CD4-positive, alpha-beta T cell treated with Interleukin-1 beta for 1 hour (primary cell): ENCODE data around the gene PNPLA1.

Experiments used
- DNase-seq, 2 donors: peaks; one replicate each; pipeline ENCODE4 v3.0.0-alpha.2; 2020 to 2022

The PNPLA1 gene, protein sequence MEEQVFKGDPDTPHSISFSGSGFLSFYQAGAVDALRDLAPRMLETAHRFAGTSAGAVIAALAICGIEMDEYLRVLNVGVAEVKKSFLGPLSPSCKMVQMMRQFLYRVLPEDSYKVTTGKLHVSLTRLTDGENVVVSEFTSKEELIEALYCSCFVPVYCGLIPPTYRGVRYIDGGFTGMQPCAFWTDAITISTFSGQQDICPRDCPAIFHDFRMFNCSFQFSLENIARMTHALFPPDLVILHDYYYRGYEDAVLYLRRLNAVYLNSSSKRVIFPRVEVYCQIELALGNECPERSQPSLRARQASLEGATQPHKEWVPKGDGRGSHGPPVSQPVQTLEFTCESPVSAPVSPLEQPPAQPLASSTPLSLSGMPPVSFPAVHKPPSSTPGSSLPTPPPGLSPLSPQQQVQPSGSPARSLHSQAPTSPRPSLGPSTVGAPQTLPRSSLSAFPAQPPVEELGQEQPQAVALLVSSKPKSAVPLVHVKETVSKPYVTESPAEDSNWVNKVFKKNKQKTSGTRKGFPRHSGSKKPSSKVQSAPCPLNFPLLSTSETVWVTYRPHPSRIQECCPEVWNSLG

DNA sequence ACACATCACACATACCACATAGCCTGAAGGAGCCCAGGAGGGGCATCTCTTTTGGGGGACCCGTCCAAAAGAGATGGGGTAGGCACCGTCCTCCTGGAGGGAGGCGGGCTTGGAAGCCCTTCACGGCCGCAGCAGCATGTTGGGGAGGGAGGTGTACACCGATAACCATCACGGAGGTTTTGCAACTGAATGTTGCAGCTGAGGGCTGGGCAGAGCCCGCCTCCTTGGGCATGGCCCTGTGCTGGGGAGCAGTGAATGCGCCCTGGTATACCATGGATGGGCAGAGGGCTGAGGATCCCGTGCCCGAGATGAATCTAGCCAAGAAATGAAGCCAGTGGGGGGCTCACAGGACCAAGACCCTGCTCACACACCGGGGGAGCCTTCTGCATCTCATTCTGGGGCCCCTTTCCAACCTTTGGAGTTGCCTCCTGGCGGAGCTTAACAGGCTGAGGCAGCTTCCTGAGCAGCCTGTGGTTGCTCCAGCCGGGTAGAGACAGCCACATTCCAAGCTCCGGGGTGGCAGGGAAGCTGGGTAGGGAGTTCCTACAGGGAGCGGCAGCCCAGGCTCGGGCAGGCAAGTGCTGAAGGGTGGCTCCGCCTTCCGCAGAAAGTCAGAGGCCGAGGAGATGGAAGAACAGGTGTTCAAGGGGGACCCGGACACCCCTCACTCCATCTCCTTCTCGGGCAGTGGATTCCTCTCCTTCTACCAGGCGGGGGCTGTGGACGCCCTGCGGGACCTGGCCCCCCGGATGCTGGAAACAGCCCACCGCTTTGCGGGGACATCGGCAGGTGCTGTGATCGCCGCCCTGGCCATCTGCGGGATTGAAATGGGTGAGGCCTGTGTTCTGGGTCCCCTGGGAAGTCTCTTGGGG is at the start of gene PNPLA1:
PNPLA1 (plus strand) TSS at position 227 of the 872 bp plus-strand sequence; CDS start at position 627, 400 bp downstream.
- DNase-seq, result no peak

DNA sequence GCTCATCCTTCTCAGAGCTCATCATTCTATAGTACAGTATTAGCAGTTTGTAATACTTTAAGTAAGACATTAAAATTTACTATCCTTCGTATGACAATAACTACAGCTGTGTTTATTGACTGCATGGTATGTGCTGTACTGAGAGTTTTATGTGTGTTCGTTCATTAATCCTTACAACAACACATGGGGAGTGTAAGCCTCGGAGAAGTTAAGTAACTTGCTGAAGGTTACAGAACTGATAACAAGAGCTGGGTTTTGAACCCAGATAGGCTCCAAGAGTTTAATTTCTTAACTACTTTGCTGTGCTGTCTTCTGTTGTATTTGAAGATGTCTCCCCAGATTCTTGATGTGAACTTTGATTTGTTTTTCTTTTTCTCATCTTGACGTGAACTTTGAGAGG is 49.6 kb upstream of the PNPLA1 start:
- no peak for DNase-seq

DNA sequence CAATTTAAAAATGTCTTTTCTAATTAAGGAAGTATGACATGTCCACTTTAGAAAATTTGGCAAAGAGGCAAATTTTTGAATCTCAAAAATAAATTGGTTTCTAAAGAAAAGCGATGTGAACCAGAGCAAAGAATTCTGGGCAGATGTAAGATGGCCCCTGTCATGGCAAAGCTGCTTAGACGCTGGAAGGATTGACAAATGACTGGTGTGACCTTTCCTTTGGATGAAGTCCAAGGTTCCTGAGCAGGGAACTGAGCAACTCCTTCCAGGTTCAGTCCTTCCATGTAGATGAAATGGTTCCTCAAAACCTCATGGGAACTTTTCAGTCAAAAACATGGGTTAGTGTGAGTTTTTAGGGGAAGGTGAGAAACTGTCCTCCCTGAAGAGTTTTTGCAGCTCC is 48.2 kb upstream of the PNPLA1 start:
- DNase-seq, result no peak

DNA sequence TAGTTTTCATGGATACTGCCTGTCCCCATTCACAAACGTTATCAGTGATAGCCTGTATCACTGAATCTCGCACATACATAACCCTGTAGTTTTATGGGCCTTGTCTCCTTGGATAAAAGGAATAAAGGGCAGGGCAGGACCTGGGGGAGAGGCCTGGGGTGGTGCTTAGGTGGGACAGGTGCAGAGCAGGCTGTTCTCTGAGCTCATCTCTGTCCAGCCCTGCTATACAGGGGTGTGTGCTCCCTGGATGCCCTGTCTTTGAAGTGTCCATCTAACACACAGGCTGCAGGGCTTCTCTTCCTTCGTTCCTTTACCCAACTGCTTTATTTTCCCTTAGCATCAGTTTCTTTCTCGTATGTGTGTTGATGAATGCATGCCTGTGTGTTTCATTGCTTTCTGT is 46.9 kb upstream of the PNPLA1 start:
- DNase-seq, result no peak

DNA sequence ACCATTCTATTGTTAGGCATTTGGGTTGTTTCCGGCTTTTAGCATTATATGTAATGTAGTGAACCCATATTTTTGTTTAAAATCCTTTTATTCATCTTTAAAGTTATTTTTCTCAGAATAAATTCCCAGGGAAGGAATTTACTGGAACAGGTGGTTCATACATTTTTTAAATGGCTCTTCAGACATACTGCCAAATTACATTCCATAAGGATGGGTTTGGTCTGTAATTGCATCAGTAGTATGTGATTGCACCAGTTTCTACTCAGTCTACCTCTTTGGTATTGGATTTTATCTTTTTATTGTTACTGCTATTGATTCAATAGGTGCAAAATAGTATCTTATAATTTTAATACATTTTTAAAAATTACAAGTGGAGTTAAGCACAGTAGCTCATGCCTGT is 46.2 kb upstream of the PNPLA1 start:
- DNase-seq, result no peak

DNA sequence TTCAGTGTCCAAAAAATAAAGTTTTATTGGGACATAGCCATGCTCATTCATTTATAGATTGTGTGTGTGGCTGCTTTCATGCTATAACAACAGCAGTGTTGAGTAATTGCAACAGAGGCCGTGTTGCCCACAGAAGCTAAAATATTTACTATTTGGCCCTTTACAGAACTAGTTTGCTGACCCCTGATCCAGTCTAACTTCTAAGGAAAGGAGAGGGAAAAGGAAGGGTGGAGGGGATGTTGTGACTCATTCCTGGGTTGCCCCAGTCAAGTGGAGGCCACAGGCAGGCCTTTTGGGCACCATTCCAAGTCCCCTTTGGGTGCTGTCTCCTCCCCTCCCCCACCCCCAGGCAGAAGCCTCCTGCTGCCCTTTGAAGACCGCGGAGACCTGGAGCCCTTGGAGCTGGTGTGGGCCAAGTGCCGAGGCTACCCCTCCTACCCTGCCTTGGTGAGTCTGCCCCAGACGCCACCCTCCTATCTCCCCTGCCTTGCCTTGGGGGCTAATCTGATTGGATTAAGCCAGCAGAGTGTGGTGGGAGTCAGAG is 44.9 kb upstream of the PNPLA1 start:
- DNase-seq, result no peak

DNA sequence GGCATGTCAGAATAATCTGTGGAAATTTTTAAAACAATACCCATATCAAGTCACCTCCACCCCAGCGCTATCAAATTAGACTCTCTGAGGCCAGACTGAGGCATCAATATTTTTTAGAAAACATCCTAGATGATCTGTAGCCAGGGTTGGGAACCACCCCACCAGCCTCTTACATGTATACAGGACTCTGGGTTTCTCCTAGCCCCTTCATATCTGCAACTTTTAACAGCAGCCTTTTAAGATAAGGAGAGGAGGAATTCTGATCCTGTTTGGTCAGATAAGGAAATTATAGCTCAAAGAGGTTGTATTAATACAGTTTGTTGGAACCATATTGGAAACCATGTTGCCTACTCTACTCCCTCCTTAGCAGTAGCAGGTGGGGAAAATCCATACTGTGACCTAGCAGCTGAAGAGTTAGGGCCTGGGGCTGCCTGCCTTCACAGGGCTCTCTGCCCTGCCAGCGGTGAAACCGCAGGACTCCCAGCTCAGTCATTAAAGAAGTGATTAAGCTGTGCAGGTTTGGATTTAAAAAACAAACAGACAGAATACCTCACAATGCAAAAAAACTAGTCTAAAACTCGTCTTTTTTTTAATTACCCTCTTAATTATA is 43.3 kb upstream of the PNPLA1 start:
- DNase-seq, result no peak

DNA sequence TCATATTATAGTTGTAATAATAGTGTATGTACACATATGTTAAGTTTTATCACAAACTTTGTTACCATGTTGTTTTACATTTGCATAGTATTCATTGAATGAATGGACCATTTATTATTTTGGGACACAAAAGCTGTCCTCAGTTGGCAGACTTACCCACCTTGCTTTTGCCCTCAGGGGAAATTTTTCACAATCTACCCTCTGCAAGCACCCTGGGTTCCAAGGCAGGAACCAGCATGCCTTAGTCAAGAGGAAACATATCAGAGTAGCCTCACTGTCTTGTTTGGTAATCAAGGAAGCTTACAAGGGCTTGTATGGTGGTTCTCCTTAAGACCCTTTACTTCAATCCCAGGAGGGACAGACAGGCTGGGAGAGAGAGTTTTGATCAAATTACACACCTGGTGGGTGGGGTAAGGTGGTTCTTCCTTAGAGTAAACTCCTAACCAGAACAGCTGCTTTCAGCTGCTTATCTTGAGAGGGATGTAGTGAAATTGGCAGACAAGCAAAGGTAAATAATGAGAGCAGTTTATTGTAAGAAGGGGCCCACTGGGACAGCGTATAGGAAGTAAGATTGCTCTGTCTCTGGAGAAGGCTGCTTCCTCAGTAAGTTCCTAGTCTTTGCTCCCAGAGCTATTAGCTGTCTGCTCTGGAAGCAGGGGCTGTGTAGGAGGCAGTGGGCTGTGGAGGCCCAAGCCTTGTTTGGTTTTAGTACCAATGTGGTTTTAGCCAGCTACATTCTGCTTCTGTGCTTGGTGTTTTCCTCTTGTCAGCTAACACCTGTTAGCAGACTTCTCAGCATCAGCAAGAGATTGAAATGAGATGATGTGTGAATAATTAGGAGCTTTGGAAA is 42.3 kb upstream of the PNPLA1 start:
- no peak for DNase-seq

DNA sequence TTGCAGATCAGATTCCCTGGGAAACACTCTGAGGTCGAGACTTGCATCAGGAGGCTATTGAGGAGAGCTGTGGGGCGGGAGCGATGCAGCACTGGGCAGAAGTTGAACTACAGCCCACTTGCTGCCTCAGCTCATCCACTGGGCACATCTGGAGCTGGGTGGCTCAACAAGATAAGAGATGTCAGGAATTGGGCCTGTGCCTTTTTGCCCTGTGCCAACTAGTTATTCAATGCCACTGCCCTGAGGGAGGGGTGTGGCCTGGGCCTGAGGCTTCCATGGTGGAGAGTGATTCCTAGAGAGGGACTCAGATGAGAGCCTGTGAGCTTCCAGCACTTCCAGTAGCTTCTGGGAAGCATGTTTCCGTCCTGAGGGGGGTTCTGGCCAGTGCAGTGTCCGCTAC is 40.6 kb upstream of the PNPLA1 start:
- no peak for DNase-seq

DNA sequence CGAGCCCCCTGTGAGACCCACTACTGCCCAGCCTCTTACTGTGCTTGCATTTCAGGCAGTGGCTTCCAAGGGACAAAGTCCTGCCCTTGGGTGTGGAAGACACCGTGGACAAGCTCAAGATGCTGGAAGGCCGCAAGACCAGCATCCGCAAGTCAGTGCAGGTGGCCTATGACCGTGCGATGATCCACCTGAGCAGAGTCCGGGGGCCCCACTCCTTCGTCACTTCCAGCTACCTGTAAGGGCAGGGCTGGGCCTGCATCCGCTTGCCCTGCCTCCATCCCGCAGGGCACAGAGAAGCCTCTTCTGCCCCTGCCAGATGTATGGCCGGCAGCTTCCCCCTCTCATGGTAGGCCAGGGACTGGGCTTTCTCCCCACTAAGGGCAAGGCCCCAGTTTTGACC is 39.5 kb upstream of the PNPLA1 start:
- DNase-seq, result no peak

DNA sequence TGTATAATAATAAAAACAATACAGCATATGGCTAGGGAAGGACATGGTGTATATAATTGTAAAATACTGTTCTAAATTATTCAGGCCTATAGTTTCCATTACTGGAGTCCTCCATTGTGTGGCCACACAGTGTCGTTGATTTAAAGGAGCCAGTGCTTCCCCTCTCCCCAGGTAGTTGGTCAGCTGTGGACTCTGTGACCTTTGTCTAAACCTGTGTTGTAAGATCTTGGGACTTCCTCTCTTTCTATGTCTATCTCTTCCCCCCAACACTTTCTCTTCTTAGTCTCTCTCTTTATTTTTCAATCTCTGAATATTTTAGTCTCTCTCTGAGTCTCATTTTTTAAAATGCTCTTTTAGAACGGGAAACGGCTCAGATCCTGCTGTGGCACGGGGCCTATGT is 37.7 kb upstream of the PNPLA1 start:
- DNase-seq, result no peak

DNA sequence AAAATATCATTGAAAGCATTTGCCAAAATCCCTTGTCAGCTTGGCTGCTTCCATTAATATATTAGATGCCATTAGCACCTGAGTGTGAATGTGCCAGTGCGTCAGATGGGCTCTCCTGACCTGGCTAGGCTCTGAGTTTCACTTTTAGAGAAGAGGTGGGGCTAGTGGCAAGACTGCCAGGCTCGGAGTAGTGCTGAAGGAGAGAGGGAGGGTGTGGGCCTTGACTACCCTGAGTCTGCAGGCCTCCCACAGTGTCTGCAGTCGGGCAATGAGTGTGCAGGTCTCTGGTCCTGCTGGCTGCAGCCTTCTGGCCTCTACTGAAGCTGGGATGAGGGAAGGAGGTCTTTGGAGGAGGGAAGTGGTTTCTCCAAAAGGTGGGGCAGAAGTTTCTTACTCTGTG is 34.6 kb upstream of the PNPLA1 start:
- DNase-seq, result no peak

DNA sequence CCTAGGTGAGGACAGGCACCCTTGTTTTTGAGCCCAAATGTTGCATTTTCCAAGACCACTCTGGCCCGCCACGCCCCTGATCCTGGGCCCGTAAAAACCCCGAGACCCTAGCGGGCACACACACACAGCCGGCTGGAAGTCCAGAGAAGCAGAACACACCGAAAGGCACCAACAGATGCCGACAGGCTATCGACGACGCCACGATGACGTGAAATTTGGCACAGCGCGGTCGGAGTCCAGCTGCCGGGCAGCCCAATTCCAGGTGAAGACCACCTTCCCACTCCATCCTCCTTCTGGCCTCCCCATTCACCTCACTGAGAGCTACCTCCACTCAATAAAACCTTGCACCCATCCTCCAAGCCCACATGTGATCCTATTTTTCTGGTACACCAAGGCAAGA is 34.0 kb upstream of the PNPLA1 start:
- DNase-seq, result no peak

DNA sequence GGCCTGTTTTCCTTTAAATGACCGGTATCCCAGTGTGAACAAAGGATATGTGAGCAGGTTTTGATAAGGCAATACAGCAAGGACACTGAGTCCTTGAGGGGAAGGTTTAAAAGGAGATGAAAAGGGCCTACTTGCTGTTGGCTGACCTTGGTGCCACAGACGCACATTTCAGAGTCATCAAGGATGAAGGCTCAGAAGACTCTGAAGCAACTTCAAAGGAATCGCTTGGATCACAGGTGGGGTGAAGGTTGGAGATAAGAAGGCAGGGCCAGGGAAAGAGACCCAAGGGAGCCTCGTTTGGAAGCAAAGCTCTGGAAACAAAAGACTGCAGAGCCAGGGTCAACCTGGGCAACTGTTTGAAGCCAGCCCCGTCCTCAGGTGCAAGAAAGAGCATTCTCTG is 30.1 kb upstream of the PNPLA1 start:
- no peak for DNase-seq

DNA sequence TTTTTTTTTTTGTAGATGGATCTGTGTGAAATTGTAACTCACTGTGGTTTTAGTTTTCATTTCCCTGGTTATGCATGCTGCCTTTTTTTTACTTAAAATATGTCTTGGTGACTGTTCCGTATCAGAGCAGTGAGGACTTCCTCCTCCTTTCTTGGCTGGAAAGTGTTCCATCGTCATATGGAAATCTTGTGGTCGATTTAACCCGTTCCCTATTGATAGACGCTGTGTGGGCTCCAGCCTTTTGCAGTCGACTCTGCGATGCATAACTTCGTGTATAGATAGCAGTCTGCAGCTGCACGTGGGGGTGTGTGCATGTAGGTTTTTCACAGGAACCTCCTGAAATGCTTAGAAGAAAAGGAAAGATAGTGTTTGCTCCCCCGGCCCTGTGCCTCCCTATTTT is 28.1 kb upstream of the PNPLA1 start:
- no peak for DNase-seq

DNA sequence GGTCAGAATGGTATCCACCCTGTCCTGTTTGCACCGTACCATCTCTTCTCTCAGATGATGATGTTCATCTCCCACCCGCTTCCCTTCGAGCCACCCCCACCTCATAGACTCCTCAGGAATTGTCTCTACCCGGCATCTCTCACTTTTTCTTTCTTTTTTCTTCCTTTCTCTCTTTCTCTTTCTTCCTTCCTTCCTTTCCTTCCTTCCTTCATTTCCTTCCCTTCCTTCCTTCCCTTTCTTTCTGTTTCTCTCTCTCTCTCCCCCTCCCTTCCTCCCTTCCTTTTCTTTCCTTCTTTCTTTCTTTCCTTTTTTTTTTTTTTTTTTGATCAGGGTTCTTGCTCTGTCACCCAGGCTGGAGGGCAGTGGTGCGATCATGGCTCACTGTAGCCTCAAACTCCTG is 27.7 kb upstream of the PNPLA1 start:
- no peak for DNase-seq

DNA sequence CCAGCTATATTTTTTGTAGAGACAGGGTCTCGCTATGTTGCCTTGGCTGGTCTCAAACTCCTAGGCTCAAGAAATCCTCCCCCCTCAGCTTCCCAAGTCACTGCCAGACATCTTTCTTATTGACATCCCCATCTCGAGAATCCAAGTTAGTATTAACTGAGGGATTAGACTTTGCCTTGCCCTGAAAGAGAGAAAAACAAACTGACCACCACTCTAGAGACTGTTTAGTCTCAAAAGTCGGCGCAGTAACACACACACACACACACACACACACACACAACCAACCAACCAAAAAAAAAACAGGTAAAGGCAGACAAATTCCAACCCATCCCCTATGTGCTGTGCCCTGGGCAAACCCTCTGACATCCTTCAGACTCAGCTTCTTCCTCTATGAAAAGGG is 27.2 kb upstream of the PNPLA1 start:
- no peak for DNase-seq

DNA sequence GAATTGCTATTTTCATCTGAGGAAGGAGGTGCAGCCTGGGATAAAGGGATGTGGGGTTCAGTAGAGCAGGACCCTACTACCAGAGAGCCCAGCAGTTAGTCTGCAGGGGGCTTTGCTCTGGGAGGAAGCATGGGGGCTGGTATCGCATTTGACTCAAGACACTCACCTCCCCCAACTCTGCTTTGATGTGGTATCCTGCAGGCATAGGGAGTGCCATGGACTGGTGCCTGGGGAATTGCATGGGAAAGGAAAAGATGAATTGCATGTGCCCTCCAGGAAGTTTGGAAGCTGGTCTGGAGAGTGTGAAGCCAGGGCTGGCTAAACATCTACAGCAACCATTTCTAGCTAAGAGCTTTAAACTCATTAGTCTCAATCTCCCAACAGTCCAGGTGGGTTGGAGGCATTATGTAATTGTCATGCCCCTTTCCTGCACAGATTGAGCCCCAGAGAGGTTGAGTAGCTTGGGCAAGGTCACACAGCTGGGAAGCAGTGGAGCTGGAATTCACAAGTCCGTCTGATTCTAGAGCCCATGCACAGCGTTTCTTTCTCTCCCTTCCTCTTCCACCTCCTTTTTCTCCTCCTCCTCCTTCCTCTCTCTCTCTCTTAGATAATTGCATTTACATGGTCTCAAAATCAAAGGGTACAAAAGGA is 26.2 kb upstream of the PNPLA1 start:
- DNase-seq, result no peak

DNA sequence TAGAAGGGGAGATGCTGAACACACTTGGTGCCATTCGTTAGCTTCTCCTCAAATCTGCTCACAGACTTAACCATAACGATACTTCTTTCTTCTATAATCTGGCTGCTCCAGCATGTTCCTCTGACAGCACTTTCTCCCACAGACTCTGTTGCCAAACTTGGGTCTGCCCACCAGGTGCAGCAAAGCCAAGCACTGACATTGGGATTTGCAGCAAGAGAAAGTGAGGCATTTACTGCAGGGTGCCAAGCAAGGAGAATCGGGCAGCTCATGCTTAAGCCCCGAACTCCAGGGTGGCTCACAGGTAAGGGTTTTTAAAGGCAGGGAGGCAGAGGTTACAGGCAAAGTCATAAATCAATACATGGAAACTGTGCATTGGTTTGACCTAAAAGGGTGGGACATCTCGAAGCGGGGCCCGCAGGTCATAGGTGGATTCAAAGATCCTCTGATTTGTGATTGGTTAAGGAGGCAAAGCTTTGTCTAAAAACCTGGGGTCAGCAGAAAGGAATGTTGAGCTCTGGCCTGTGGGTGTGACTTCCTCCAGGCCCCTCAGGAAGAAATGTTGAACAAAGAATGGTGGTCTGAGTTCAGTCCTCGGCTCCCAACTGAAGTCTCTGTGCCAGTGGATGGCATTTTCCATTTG is 25.1 kb upstream of the PNPLA1 start:
- DNase-seq, result no peak

DNA sequence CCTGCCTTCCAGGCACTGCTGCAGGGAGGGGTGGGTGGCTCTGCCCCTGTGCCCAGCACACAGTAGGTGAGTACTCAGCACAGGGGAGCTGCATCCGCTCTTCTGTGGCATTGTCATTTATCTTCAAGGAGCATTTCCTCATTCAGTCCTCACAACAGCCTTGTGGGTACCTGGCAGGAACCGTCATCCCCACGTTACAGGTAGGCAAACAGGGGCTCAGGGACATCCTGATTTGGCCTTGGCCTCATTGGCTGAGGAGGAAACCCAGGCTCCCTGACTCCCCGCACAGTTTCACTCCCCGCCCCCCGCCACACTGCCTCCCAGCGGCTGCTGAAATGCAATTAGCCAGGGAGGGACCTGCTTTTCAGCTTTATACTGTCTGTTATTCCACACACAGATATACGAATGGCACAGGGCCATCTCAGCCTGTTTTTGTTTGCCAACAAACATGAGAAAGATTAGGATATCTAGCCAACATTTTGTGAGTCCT is 24.2 kb upstream of the PNPLA1 start:
- no peak for DNase-seq
